Mesendoderm (in vitro differentiated cells): Measurements from ENCODE around the gene KLHL18.

ENCODE experiments used
- DNase-seq: peaks from one replicate; pipeline ENCODE4 v3.0.0; 2013
- H2AK5ac ChIP-seq: 2 replicates; pipeline ENCODE4 v1.6.1; 2013; ENCODE audit warnings: low read length, inconsistent platforms
- H2BK120ac ChIP-seq: 2 replicates; pipeline ENCODE4 v1.6.1; 2013; ENCODE audit warnings: low read depth, mild to moderate bottlenecking, low read length, moderate library complexity, mixed read lengths
- H2BK15ac ChIP-seq: replicated peaks from 2 replicates; pipeline ENCODE4 v1.6.1; 2013; ENCODE audit warnings: low read depth, mild to moderate bottlenecking, moderate library complexity
- H2BK5ac ChIP-seq: 2 replicates; pipeline ENCODE4 v1.6.1; 2013; ENCODE audit warnings: low read length, inconsistent platforms
- H3K18ac ChIP-seq: 2 replicates; pipeline ENCODE4 v1.6.1; 2013; ENCODE audit warnings: mild to moderate bottlenecking, low read length, mixed read lengths
- H3K23ac ChIP-seq: one replicate; pipeline ENCODE4 v1.6.1; 2013; ENCODE audit warnings: low read length
- H3K27ac ChIP-seq: 2 replicates; pipeline ENCODE4 v1.5.1; 2013; ENCODE audit warnings: low read depth, mild to moderate bottlenecking, inconsistent platforms, low read length, moderate library complexity
- H3K27me3 ChIP-seq: 2 replicates; pipeline ENCODE4 v1.6.1; 2013; ENCODE audit warnings: low read length, control low read depth, mild to moderate bottlenecking, inconsistent platforms; ENCODE audit not compliant: insufficient read depth, poor library complexity
- H3K36me3 ChIP-seq: 2 replicates; pipeline ENCODE4 v1.6.1; 2013; ENCODE audit warnings: low read length, inconsistent platforms; ENCODE audit not compliant: control insufficient read depth, insufficient read depth
- H3K4ac ChIP-seq: one replicate; pipeline ENCODE4 v1.6.1; 2013; ENCODE audit warnings: low read depth, mild to moderate bottlenecking, low read length, moderate library complexity
- H3K4me1 ChIP-seq: 2 replicates; pipeline ENCODE4 v1.6.1; 2013; ENCODE audit warnings: low read depth, low read length, inconsistent platforms; ENCODE audit not compliant: control insufficient read depth
- H3K4me2 ChIP-seq: 2 replicates; pipeline ENCODE4 v1.6.1; 2013; ENCODE audit warnings: low read length
- H3K4me3 ChIP-seq: 2 replicates; pipeline ENCODE4 v1.5.1; 2013; ENCODE audit warnings: mild to moderate bottlenecking, low read length
- H3K56ac ChIP-seq: one replicate; pipeline ENCODE4 v1.6.1; 2013; ENCODE audit warnings: low read length
- H3K79me1 ChIP-seq: 2 replicates; pipeline ENCODE4 v1.6.1; 2013; ENCODE audit warnings: low read length, inconsistent platforms
- H3K79me2 ChIP-seq: 2 replicates; pipeline ENCODE4 v1.6.1; 2013; ENCODE audit warnings: mild to moderate bottlenecking, low read length; ENCODE audit not compliant: control insufficient read depth, insufficient read depth
- H3K9ac ChIP-seq: 2 replicates; pipeline ENCODE4 v1.6.1; 2013; ENCODE audit warnings: low read length, inconsistent platforms
- H4K5ac ChIP-seq: one replicate; pipeline ENCODE4 v1.6.1; 2013; ENCODE audit warnings: low read length
- H4K8ac ChIP-seq: one replicate; pipeline ENCODE4 v1.6.1; 2013; ENCODE audit warnings: low read depth, mild to moderate bottlenecking, control low read depth, low read length, moderate library complexity
- WGBS: extraction: QIAGEN DNeasy Blood & Tissue Kit; methylation state at CpG from one replicate; pipeline ENCODE4 v1.1.7; 2013; ENCODE audit warnings: low lambda C conversion rate, missing lambda C conversion rate; ENCODE audit not compliant: insufficient coverage; ENCODE audit errors: extremely low coverage; 5-methylcytosine and 5-hydroxymethylcytosine counted together

The KLHL18 gene

GRCh38 chr3:47296562-47297302 is 14.0 kb downstream of the KLHL18 start:
- peaks cover 28% of the 10 kb centered on the region for H3K79me1 ChIP-seq
- peaks cover 1% of the 10 kb centered on the region for H3K36me3 ChIP-seq
- no peak for DNase-seq
- H3K79me2 ChIP-seq = peaks cover 18% of the 10 kb centered on the region
- H3K4ac ChIP-seq = no peak overlapping the region
- H3K4me3 ChIP-seq = no peak overlapping the region
- H4K8ac ChIP-seq = no peak overlapping the region
- peaks cover 2% of the 10 kb centered on the region for H3K4me1 ChIP-seq
- no peak overlapping the region for H4K5ac ChIP-seq
- no peak overlapping the region for H2BK5ac ChIP-seq
- no peak overlapping the region for H3K23ac ChIP-seq
- H3K4me2 ChIP-seq = no peak overlapping the region
- no peak overlapping the region for H3K9ac ChIP-seq
- no peak overlapping the region for H2BK120ac ChIP-seq
- H2AK5ac ChIP-seq = no peak overlapping the region
- no peak overlapping the region for H2BK15ac ChIP-seq
- no peak overlapping the region for H3K27ac ChIP-seq
- H3K18ac ChIP-seq = no peak overlapping the region
- no peak overlapping the region for H3K56ac ChIP-seq
- H3K27me3 ChIP-seq = no peaks in the 10 kb centered on the region
- no CpG with 5 or more reads among the region's 2 CpGs for WGBS

GRCh38 chr3:47298439-47298838 is 15.7 kb downstream of the KLHL18 start:
- Histone ChIP-seq H3K27ac (no peak overlapping the region), H2BK5ac (no peak overlapping the region), H3K4me1 (peaks cover 2% of the 10 kb centered on the region), H2AK5ac (no peak overlapping the region), H4K5ac (no peak overlapping the region), H3K4me3 (no peak overlapping the region), H3K4ac (no peak overlapping the region), H3K79me1 (peaks cover 27% of the 10 kb centered on the region), H2BK120ac (no peak overlapping the region), H3K4me2 (no peak overlapping the region), H3K9ac (no peak overlapping the region), H4K8ac (no peak overlapping the region), H3K36me3 (no peaks in the 10 kb centered on the region), H3K79me2 (peaks cover 14% of the 10 kb centered on the region), H3K18ac (no peak overlapping the region), H3K27me3 (no peaks in the 10 kb centered on the region), H3K56ac (no peak overlapping the region), H3K23ac (no peak overlapping the region), H2BK15ac (no peak overlapping the region)
- no CpG with 5 or more reads among the region's 3 CpGs for WGBS
- DNase-seq = no peak

GRCh38 chr3:47299381-47300318 is 16.9 kb downstream of the KLHL18 start:
- no peak for DNase-seq
- Histone ChIP-seq H2BK15ac (no peak overlapping the region), H3K79me1 (peaks cover 20% of the 10 kb centered on the region), H3K27ac (no peak overlapping the region), H3K4me2 (no peak overlapping the region), H3K4ac (no peak overlapping the region), H3K56ac (no peak overlapping the region), H3K23ac (no peak overlapping the region), H3K4me3 (no peak overlapping the region), H3K36me3 (no peaks in the 10 kb centered on the region), H3K18ac (no peak overlapping the region), H4K5ac (no peak overlapping the region), H4K8ac (no peak overlapping the region), H2BK5ac (no peak overlapping the region), H2BK120ac (no peak overlapping the region), H3K27me3 (no peaks in the 10 kb centered on the region), H2AK5ac (no peak overlapping the region), H3K9ac (no peak overlapping the region), H3K79me2 (peaks cover 7% of the 10 kb centered on the region), H3K4me1 (peaks cover 2% of the 10 kb centered on the region)
- WGBS = 100% methylated on average over 2 of the region's 9 CpGs

- no peak overlapping the region for H3K27ac ChIP-seq
- H2AK5ac ChIP-seq = no peak overlapping the region
- H3K79me1 ChIP-seq = peaks cover 7% of the 10 kb centered on the region
- H3K56ac ChIP-seq = no peak overlapping the region
- peaks cover 2% of the 10 kb centered on the region for H3K4me1 ChIP-seq
- H2BK15ac ChIP-seq = no peak overlapping the region
- H2BK120ac ChIP-seq = no peak overlapping the region
- no peak overlapping the region for H4K8ac ChIP-seq
- no peaks in the 10 kb centered on the region for H3K79me2 ChIP-seq
- no peaks in the 10 kb centered on the region for H3K27me3 ChIP-seq
- no peak overlapping the region for H3K23ac ChIP-seq
- H3K4ac ChIP-seq = no peak overlapping the region
- no peak overlapping the region for H4K5ac ChIP-seq
- no peak overlapping the region for H3K9ac ChIP-seq
- DNase-seq = no peak
- no peak overlapping the region for H3K4me2 ChIP-seq
- no peak overlapping the region for H3K4me3 ChIP-seq
- H2BK5ac ChIP-seq = no peak overlapping the region
- H3K36me3 ChIP-seq = no peaks in the 10 kb centered on the region
- no peak overlapping the region for H3K18ac ChIP-seq
Observed at GRCh38 chr3:47301456-47301855, 18.7 kb downstream of the KLHL18 start.

GRCh38 chr3:47306022-47306421 is 23.3 kb downstream of the KLHL18 start:
- H3K56ac ChIP-seq = no peak overlapping the region
- no peak overlapping the region for H3K27ac ChIP-seq
- no peak overlapping the region for H3K9ac ChIP-seq
- H3K4me3 ChIP-seq = no peak overlapping the region
- no peaks in the 10 kb centered on the region for H3K27me3 ChIP-seq
- no peak overlapping the region for H3K23ac ChIP-seq
- H2BK120ac ChIP-seq = no peak overlapping the region
- no peaks in the 10 kb centered on the region for H3K4me1 ChIP-seq
- no peak overlapping the region for H2AK5ac ChIP-seq
- no peak overlapping the region for H2BK5ac ChIP-seq
- no CpG with 5 or more reads among the region's 2 CpGs for WGBS
- H3K4me2 ChIP-seq = no peak overlapping the region
- H4K5ac ChIP-seq = no peak overlapping the region
- no peak overlapping the region for H2BK15ac ChIP-seq
- no peak for DNase-seq
- H3K79me2 ChIP-seq = peaks cover 2% of the 10 kb centered on the region
- no peak overlapping the region for H3K18ac ChIP-seq
- H3K79me1 ChIP-seq = peaks cover 3% of the 10 kb centered on the region
- no peak overlapping the region for H4K8ac ChIP-seq
- H3K36me3 ChIP-seq = no peaks in the 10 kb centered on the region
- H3K4ac ChIP-seq = no peak overlapping the region
